BLaER1 (cell line): ENCODE results near the gene ZDHHC1.
A peak's percentile ranks its signal among the peaks of the same experiment; 100 is the strongest.

Experiments used
- H3K27ac ChIP-seq: shearing (Covaris generic); formaldehyde crosslinking; 2 replicates; pipeline ENCODE4 v1.8.1; 2022
- H3K27me3 ChIP-seq: shearing (Covaris generic); formaldehyde crosslinking; 2 replicates; pipeline ENCODE4 v1.8.1; 2022
- H3K36me3 ChIP-seq: shearing (Covaris generic); formaldehyde crosslinking; 2 replicates; pipeline ENCODE4 v1.8.1; 2022
- H3K4me1 ChIP-seq: shearing (Covaris generic); formaldehyde crosslinking; 2 replicates; pipeline ENCODE4 v1.8.1; 2022
- H3K4me2 ChIP-seq: shearing (Covaris generic); formaldehyde crosslinking; 2 replicates; pipeline ENCODE4 v1.8.1; 2022
- H3K4me3 ChIP-seq: shearing (Covaris generic); formaldehyde crosslinking; 2 replicates; pipeline ENCODE4 v1.8.1; 2022
- H3K9ac ChIP-seq: shearing (Covaris generic); formaldehyde crosslinking; 2 replicates; pipeline ENCODE4 v1.8.1; 2022
- H3K9me3 ChIP-seq: shearing (Covaris generic); formaldehyde crosslinking; 2 replicates; pipeline ENCODE4 v1.8.1; 2022
- H4K20me1 ChIP-seq: shearing (Covaris generic); formaldehyde crosslinking; 2 replicates; pipeline ENCODE4 v1.8.1; 2022
- Cebpa-rat ChIP-seq: shearing (Covaris generic); IDR thresholded peaks from 2 replicates; pipeline ENCODE4 v1.8.1; 2022

Gene ZDHHC1

DNA sequence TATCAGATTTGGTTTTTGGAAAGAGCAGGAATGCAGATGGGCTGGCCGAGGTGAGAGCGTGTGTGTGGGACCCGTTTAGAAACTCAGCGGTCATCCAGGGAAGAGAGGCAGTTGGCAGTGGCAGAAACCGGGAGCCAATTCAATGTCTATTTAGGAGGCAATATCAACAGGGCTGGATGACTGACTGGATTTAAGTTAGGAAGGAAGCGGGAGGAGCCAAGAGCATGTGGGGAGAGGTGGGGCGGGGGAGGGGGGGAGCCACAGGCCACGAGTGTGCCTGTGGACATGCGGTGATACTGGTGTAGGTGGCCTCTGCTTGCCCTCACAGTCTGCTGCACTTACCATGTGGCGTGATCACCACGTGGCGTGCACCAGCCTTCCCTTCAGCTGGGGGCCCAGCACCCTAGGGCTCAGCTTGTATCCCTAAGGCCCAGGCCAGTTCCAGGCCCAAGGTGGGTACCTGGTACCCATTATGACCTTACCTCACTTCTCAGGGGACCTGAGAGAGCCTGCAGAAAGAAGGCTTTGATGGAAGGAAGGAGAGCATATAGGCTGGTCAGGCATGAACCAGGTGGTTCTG lies 12.2 kb downstream of the ZDHHC1 start:
- no peaks in the 10 kb centered on the region; the same call in 1 of the 2 replicates for H3K27me3 ChIP-seq
- no peaks in the 10 kb centered on the region for H3K36me3 ChIP-seq
- no peak for TF ChIP-seq Cebpa-rat

GRCh38 chr16:67400901-67401300 lies 15.4 kb downstream of the ZDHHC1 start:
- Histone ChIP-seq H3K4me2 (no peak overlapping the region), H4K20me1 (peaks cover 2% of the 10 kb centered on the region), H3K4me1 (peaks cover 19% of the 10 kb centered on the region)

More for the DNA sequence above, 12.2 kb downstream of the ZDHHC1 start:
- H3K4me2 ChIP-seq, result no peak overlapping the region
- 0 out of 2 replicates have a peak, but pooled peaks cover 7% of the 10 kb centered on the region for H3K4me1 ChIP-seq
- no peak overlapping the region for H3K9ac ChIP-seq
- H3K9me3 ChIP-seq, result no peaks in the 10 kb centered on the region
- no peaks in the 10 kb centered on the region for H4K20me1 ChIP-seq
- no peak overlapping the region for H3K27ac ChIP-seq
- H3K4me3 ChIP-seq, result no peak overlapping the region

DNA sequence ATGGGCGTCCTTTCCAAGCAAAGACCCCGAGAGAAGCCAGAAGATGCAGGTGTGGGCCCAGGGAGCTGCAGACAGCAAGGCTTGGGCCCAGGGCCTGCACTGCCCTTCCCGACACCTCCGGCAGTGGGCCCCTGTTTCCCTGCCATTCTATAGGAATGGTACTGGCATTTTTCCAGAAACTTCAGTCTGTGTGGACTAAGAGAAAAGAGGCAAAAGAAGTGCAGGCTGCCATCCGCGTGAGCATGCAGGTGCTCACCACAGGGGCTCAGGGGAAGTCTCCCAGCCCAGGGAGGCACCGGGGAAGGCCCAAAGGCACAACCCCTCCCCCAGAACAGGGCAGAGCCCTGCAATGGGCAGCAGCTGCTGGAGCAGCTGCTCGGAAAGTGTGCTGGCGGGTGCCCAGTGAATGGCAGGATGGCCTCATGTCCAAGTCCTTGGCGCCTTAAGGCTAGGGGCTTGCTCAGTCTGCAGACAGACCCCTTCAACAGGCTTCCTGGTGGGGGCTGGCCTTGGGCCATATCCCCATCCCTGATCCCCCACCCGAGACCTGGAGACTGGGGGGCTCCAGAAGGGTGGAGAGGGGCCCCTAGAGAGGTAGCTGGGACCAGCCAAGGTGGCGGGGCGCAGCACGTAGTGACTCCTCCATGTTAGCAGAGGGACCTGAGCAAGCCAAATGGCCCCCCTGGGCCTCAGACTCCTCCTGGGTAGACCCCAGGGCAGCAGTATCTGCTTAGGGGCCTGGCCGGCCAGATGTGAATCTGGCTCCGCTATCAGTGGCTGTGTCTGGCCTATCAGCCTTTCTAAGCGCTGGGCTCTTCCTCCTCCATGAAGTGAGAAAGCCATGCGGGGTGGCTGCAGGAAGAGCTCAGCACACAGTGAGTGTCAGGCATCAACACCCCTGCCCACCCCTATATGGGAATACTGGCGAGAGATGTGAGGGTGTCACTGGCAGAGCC lies 16.2 kb downstream of the ZDHHC1 start:
- no peak for TF ChIP-seq Cebpa-rat
- H3K9ac ChIP-seq, result no peak overlapping the region

More at GRCh38 chr16:67400901-67401300, 15.4 kb downstream of the ZDHHC1 start:
- H3K27ac ChIP-seq, result no peak overlapping the region
- no peak overlapping the region for H3K4me3 ChIP-seq
- TF ChIP-seq Cebpa-rat, result no peak
- H3K9ac ChIP-seq, result no peak overlapping the region
- no peaks in the 10 kb centered on the region for H3K36me3 ChIP-seq
- H3K9me3 ChIP-seq, result no peaks in the 10 kb centered on the region
- H3K27me3 ChIP-seq, result peaks cover 11% of the 10 kb centered on the region

DNA sequence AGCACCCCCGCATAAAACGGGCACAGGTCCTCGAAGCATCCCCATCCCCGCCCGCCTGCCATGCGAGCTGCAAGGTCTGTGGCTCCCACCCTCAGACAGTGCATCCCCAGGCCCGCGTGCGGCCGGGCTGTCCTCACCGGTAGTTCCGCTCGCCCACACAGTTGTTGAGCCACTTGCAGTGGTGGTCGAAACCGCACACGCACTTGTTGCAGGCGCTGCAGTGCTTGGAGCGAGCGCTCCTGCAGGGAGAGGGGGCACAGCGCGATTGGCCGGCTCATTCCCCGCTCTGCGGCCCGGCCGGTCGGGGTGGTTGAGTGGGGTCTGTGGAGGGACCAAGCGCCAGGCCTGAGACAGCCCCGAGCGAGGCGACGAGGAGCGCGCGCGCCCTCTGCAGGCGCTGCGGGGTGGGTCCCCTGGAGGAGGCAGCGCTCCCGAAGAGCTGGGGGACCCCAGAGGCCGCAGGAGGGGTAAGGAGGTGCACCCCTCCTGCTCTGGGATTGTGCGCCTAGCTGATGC lies 17.0 kb downstream of the ZDHHC1 start:
- no peaks in the 10 kb centered on the region for H3K36me3 ChIP-seq
- peaks cover 18% of the 10 kb centered on the region for H4K20me1 ChIP-seq
- no peak overlapping the region for H3K27ac ChIP-seq
- H3K27me3 ChIP-seq, result peaks cover 27% of the 10 kb centered on the region
- H3K9ac ChIP-seq, result no peak overlapping the region
- no peak for TF ChIP-seq Cebpa-rat
- no peak overlapping the region; the same call in 1 of the 2 replicates for H3K4me2 ChIP-seq
- H3K4me1 ChIP-seq, result peaks cover 36% of the 10 kb centered on the region
- no peaks in the 10 kb centered on the region for H3K9me3 ChIP-seq
- H3K4me3 ChIP-seq, result no peak overlapping the region

More for the DNA sequence above, 16.2 kb downstream of the ZDHHC1 start:
- Histone ChIP-seq H3K4me3 (no peak overlapping the region), H3K36me3 (no peaks in the 10 kb centered on the region), H3K9me3 (no peaks in the 10 kb centered on the region), H3K4me1 (peaks cover 28% of the 10 kb centered on the region), H4K20me1 (peaks cover 11% of the 10 kb centered on the region), H3K27me3 (peaks cover 20% of the 10 kb centered on the region), H3K27ac (no peak overlapping the region), H3K4me2 (peak overlapping the region; percentile 3; the same call in 1 of the 2 replicates)

GRCh38 chr16:67398546-67399217 lies 17.6 kb downstream of the ZDHHC1 start:
- Histone ChIP-seq H3K9ac (no peak overlapping the region), H3K4me3 (no peak overlapping the region), H3K27ac (no peak overlapping the region), H3K4me1 (peaks cover 41% of the 10 kb centered on the region), H4K20me1 (peaks cover 24% of the 10 kb centered on the region), H3K9me3 (no peaks in the 10 kb centered on the region), H3K27me3 (peaks cover 33% of the 10 kb centered on the region), H3K36me3 (no peaks in the 10 kb centered on the region), H3K4me2 (no peak overlapping the region)
- TF ChIP-seq Cebpa-rat, result no peak

DNA sequence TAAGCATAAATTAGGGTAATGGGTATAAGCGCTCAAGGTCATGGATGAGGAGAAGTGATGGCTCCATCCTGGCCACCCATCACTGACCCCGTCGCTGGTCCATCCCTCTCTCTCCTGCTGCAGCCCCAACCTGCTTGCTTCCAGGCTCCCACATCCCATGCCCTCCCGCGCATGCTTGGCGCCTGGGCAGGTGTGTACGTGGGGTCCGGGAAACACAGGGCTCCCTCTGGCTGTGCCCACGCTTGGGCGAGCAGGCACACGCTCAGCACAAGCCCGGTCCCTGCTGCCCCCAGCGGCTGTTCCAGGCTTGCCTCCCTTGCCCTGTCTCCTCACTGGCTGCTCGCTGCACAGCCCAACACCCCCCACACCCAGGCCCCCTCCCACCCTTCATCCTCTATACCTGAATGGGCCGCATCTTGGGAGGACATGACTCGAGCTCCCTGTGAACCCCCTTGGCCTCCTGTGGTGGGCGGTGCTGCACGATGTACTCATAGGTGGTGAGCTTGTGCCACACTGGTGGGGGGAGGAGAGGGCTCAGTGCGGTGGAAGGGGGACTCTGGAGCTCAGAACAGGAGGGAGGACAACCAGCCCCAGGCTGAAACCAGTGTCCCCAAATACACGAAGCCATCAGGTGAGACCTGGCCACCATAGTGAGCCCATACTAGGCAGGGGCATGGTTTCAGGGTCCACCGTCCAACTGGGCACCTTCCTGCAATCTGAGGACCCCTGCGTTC lies 18.3 kb downstream of the ZDHHC1 start:
- Histone ChIP-seq H3K27ac (no peak overlapping the region), H3K9ac (no peak overlapping the region), H3K36me3 (no peaks in the 10 kb centered on the region), H4K20me1 (peaks cover 29% of the 10 kb centered on the region), H3K4me3 (no peak overlapping the region), H3K4me2 (no peak overlapping the region), H3K9me3 (no peaks in the 10 kb centered on the region), H3K27me3 (peaks cover 40% of the 10 kb centered on the region), H3K4me1 (peaks cover 43% of the 10 kb centered on the region)
- TF ChIP-seq Cebpa-rat, result no peak

DNA sequence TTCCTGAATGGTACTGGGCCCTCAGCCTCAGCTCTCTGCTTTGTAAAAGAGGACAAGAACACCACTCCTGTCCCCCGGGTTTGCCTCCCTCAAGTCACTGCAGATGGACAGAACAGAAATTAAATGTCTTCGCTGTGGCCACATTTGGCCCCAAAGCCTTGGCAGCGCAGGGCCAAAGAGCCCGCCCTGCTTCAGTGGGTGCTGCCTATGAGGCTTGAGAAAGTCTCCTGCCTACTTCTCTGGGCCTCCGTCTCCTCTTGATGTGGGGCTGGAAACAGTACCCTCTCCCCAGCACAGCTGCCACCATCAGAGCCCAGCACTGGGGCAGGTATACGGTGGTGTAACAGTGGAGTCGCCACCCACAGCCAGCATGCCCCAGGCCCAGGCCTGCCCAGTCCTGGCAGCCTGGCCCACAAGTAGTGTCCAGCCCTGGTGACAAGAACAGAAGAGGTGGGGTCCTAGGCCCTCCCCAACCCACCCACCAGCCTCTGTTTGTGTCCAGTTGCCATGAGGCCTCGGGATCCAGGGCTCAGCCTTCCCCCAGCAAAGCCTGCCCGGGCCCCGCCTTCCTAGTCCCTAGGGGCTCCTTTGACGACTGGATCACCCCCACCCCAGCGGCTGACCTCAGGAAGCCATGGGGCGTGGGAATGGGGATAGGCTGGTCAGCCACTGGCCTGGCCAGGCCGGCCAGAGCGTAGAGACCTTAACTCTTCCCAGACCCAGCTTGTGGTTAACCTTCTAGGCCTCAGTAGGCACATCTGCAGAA lies 19.1 kb downstream of the ZDHHC1 start:
- H3K4me2 ChIP-seq, result no peak overlapping the region
- no peak overlapping the region for H3K9ac ChIP-seq
- peaks cover 48% of the 10 kb centered on the region for H3K27me3 ChIP-seq
- H3K9me3 ChIP-seq, result no peaks in the 10 kb centered on the region
- H3K4me3 ChIP-seq, result no peak overlapping the region
- H3K4me1 ChIP-seq, result peaks cover 43% of the 10 kb centered on the region
- H3K36me3 ChIP-seq, result no peaks in the 10 kb centered on the region
- no peak overlapping the region for H3K27ac ChIP-seq
- no peak for TF ChIP-seq Cebpa-rat
- H4K20me1 ChIP-seq, result peaks cover 32% of the 10 kb centered on the region

GRCh38 chr16:67396159-67397035 lies 19.9 kb downstream of the ZDHHC1 start:
- H3K4me1 ChIP-seq, result peaks cover 43% of the 10 kb centered on the region
- no peak overlapping the region for H3K4me3 ChIP-seq
- H3K9me3 ChIP-seq, result no peaks in the 10 kb centered on the region
- peaks cover 32% of the 10 kb centered on the region for H4K20me1 ChIP-seq
- H3K9ac ChIP-seq, result no peak overlapping the region
- H3K27me3 ChIP-seq, result peaks cover 56% of the 10 kb centered on the region
- no peak overlapping the region for H3K27ac ChIP-seq
- peak overlapping the region; percentile 40 for H3K4me2 ChIP-seq
- no peaks in the 10 kb centered on the region for H3K36me3 ChIP-seq
- no peak for TF ChIP-seq Cebpa-rat
